Measurements from ENCODE around the gene CDKAL1.

The CDKAL1 gene

DNA sequence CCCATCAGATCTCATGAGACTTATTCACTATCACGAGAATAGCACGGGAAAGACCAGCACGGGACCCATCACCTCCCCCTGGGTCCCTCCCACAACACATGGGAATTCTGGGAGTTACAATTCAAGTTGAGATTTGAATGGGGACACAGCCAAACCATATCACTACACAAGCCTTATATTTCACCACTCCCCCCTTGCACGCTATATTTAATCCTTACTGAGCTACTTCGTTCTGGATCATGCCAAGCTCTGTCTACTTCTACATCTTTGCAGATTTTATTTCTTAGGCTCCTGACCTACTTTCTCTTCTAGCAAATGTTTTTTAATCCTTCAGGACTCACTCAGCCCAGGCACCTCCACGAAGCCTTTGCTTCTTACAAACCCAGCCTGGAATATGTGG lies 606.7 kb downstream of the CDKAL1 start:
- no peak overlapping the region for H3K27ac ChIP-seq
- TF ChIP-seq, protein P1, sequence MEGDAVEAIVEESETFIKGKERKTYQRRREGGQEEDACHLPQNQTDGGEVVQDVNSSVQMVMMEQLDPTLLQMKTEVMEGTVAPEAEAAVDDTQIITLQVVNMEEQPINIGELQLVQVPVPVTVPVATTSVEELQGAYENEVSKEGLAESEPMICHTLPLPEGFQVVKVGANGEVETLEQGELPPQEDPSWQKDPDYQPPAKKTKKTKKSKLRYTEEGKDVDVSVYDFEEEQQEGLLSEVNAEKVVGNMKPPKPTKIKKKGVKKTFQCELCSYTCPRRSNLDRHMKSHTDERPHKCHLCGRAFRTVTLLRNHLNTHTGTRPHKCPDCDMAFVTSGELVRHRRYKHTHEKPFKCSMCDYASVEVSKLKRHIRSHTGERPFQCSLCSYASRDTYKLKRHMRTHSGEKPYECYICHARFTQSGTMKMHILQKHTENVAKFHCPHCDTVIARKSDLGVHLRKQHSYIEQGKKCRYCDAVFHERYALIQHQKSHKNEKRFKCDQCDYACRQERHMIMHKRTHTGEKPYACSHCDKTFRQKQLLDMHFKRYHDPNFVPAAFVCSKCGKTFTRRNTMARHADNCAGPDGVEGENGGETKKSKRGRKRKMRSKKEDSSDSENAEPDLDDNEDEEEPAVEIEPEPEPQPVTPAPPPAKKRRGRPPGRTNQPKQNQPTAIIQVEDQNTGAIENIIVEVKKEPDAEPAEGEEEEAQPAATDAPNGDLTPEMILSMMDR (conservative IDR thresholded peaks at IDR 0.05): no peak

DNA sequence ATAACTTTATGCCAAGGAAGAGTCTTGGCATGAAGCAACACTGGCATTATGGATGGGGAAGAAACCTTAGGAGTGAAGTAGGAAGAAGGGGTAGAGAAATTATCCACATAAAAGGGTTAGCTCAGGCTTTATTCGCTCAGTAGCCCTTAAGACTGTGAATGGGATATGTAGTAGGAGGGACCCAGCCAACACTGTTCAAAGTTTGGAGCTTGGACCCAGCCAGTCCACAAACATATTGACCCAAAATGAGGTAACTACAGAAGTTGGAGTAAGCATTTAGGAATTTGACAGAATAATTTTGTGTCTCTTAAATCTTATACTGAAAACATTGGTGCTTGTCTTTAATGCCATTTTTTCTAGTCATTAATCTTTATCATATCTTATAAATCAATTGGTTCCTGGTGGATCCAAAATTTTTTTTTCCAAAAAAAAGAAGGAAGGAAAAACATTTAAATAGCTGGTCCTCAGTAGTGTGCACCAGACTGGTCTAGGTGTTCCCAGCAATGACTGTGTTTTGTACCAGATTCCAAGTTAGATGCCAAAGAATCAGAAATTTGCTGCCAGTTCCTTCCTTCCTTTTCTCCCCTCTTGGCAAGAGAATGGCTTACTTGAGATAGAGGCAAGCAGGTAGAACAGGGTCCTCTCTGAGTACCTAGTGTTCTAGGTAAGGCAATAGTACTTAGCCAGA lies 607.5 kb downstream of the CDKAL1 start:
- no peak overlapping the region for H3K27ac ChIP-seq
- TF ChIP-seq, protein P1 (conservative IDR thresholded peaks at IDR 0.05): no peak

DNA sequence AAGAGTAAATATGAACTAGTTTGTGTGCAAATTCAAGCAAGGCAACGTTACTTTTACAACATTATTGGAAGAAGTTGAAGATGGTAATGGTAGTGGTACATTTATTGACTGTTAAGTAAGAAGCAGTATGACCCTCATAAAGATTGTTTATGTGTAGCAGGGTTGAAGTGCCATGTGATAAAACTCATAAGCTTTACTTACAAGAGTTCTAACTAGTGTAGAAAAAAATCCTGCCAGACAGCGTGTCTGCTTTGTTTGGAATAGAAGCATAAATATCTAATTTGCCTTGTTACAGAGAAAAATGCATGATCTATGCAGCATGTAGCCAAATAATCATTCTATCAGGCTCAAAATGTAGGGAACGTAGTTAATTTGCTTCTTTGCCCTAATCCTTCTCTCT lies 608.5 kb downstream of the CDKAL1 start:
- TF ChIP-seq, protein P1 (conservative IDR thresholded peaks at IDR 0.05): no peak
- H3K27ac ChIP-seq: no peak overlapping the region

DNA sequence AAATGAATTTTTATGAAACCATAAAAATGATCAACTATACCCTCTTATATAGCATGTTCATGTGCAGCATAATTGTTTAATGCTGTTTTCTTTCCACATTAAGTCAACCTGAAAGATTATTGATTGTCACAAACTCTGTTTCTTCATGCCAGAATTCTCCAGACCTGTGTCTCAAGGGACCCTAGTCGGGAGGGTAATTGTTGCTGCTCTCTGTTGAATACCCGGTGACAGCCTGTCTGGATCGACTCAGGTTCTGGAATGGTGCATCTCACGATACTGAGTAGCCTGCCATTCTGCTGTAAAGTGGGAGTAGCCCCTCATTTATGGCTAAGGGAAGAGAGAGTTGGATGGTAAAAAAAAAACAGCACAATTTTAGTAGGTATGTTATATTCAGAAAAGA lies 609.4 kb downstream of the CDKAL1 start:
- TF ChIP-seq, protein P1 (conservative IDR thresholded peaks at IDR 0.05): no peak
- H3K27ac ChIP-seq: no peak overlapping the region

DNA sequence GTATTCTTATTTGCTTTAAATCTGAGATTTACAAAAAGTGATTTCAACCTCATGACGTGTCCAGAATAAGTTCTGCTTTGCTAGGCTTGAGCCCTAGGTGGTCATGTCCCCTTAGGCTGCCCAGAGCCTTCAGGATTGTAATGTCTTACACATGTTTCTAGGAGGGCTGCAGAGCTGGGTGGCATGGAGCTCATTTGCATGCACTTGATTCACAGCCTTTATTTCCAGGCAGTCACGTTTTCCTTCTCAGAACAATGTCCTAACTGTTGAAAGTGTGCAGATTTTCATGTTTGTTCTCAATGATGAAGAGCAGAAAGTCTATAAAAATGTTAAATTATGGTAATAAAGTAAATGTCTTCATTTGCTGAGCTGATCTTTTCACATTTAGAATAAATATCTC lies 610.7 kb downstream of the CDKAL1 start:
- TF ChIP-seq, protein P1 (conservative IDR thresholded peaks at IDR 0.05): no peak
- no peak overlapping the region for H3K27ac ChIP-seq

DNA sequence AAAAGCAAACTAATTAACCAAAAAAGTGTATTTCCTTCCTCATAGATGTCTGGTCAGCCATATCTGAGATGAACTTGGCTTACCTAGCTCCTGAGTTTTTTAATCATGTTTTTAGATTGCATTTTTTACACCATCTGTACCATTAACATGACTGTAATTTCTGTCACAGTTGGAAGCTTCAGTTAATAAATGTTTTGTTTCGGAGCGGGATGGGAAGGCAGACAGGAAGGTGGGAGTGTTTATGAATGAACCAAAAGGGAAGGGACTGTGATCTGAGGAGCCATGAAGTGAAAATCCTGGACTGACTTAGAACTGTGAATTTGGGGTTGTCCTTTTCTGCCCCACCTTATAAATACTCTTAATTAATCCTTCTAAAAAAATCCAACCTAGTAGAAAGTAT lies 613.7 kb downstream of the CDKAL1 start:
- H3K27ac ChIP-seq: no peak overlapping the region
- TF ChIP-seq, protein P1 (conservative IDR thresholded peaks at IDR 0.05): no peak

DNA sequence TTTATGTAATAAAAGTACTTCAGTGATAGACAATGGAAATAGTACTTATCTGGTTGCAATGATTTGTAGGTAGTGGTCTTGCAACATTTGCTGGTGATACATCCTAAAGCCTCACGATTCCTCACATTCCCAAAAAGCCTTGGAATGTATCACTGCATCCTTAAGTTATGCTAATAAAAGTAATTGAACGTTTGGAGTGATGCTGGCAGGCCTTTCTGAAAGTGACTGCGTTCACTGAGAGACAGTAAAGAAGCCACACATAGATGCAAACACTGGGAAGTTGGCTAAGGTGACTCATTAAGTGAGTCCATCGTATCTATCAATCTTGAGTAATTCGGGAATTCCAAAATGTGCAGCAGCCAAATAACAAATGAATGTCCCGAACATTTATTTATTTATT lies 615.2 kb downstream of the CDKAL1 start:
- no peak overlapping the region for H3K27ac ChIP-seq
- TF ChIP-seq, protein P1 (conservative IDR thresholded peaks at IDR 0.05): no peak
